ENCODE data around the gene CCDC15.

DNA sequence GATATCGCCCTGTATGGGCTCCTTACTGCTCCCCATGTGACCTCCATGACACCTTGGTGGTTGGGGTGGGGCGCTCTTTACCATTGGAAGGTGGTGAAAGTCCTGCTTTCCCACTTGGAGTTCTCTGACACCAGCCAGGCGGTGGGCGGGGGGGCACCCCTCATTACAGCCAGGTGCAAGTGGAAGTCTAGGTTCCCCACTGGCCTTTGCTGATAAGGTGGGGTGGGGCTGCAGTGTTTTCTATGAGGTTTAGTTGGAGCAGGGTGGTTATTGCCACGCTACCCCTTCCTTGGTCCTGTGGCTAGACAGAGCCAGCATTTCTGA is 103.7 kb downstream of the CCDC15 start:
- TF ChIP-seq, protein P1, sequence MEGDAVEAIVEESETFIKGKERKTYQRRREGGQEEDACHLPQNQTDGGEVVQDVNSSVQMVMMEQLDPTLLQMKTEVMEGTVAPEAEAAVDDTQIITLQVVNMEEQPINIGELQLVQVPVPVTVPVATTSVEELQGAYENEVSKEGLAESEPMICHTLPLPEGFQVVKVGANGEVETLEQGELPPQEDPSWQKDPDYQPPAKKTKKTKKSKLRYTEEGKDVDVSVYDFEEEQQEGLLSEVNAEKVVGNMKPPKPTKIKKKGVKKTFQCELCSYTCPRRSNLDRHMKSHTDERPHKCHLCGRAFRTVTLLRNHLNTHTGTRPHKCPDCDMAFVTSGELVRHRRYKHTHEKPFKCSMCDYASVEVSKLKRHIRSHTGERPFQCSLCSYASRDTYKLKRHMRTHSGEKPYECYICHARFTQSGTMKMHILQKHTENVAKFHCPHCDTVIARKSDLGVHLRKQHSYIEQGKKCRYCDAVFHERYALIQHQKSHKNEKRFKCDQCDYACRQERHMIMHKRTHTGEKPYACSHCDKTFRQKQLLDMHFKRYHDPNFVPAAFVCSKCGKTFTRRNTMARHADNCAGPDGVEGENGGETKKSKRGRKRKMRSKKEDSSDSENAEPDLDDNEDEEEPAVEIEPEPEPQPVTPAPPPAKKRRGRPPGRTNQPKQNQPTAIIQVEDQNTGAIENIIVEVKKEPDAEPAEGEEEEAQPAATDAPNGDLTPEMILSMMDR (IDR thresholded peaks at IDR 0.05): no peak
- TF ChIP-seq POLR2A (IDR thresholded peaks at IDR 0.05): no peak

Data from suprapubic skin (tissue), 3 donors.